GM15510 (cell line): ENCODE data around the gene C14orf119.

ENCODE experiments used
- POLR2A ChIP-seq: IDR thresholded peaks from 3 replicates; pipeline ENCODE4 v1.6.1; 2011; ENCODE audit warnings: borderline replicate concordance; ENCODE audit not compliant: insufficient read length; ENCODE audit errors: extremely low read depth

The C14orf119 gene

GRCh38 chr14:23056145-23056955 lies 39.0 kb upstream of the C14orf119 start:
- TF ChIP-seq POLR2A: no peak

DNA sequence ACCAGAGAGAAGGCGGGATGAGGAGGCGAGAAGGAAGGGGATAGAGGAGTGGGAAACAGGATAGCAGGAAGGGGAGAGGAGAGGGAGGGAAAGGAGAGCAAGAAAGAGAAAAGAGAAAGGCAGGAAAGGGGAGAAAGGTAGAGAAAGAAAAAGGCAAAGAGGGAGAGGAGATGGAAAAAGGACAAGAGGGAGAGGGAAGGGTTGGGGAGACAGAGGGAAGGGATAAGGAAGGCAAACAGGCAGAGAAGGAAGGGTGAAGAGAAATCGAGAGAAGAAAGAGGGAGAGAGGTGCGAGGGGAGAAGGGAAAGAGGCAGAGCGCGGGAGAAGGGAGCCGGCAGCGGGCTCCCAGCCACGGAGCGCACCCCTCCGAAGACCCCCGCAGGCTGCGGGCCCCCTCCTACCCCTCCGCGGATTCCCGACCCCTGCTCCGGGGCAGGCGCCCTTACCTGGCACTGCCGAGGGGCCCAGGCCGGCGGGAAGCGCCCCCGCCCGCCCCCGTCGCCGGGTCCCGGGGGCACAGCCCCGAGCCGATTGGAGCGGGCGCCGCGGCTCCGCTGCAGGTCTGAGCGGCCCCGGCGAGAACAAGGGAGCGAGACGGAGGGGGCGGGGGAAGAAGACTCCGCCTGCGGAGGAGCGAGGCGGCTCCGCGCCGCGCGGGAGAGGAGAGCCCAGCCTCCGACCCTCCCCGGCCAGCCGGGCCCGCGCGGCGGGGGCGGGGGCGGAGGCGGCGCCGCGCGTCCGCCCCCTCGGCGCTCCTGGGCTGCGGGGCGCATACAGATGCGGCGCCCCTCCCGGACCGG lies 38.1 kb upstream of the C14orf119 start, which contains the start of gene CDH24:
Gene CDH24, minus strand, starts transcription at position 565 of the 801 bp plus-strand sequence. CDS start 1,787 bp downstream, outside the sequence.
- TF ChIP-seq POLR2A: peak; percentile 30

GRCh38 chr14:23057757-23058653 lies 37.3 kb upstream of the C14orf119 start:
- peak; percentile 10 for TF ChIP-seq POLR2A

- no peak for TF ChIP-seq POLR2A
These were observed 36.4 kb upstream of the C14orf119 start for GRCh38 chr14:23058654-23059504.

DNA sequence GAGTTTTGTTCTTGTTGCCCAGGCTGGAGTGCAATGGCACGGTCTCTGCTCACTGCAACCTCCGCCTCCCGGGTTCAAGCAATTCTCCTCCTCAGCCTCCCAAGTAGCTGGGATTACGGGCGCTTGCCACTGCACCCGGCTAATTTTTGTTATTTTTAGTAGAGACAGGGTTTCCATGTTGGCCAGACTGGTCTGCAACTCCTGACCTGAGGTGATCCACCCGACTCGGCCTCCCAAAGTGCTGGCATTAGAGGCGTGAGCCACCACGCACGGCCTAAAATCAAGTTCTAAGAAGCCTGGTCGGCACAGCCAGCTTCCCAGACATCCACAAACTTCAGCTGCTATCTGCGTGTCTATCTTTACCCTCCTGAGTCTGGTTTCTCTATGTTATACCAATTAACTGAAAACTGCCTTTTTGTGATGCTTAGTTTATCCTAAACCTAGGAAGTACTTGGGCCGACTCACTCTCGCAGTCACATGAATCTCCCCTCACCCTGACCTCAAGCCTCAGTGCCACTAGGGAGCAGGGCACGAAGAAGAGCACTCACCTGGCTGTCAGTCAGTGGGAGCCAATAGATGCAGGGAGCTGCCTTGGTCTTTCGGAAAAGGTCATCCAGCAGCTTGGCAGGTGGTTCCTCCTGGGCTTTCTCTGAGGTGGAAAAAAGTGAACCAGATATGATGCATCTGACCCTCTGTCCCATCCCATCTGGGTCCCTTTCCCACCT lies 34.6 kb upstream of the C14orf119 start:
- TF ChIP-seq POLR2A: no peak

- TF ChIP-seq POLR2A: no peak
These were observed 33.3 kb upstream of the C14orf119 start for GRCh38 chr14:23062002-23062401.

DNA sequence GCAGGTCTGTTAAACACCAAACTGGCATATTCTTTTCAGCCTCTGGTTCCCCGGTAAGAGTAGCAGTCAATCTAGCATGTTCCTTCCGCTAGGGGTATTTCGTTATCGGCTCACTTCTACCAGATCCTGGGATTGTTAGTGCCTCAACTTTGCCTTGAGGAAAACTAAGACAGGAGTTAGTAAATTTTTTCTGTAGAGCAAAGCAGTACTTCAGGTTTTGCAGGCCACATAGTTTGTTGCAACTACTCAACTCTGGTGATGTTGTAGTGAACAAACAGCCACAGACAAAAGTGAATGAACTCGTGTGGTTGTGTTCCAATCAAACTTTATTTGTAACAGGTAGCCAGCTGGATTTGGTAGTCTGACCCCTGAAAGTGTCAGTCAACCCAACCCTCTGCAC lies 31.7 kb upstream of the C14orf119 start:
- TF ChIP-seq POLR2A: no peak

DNA sequence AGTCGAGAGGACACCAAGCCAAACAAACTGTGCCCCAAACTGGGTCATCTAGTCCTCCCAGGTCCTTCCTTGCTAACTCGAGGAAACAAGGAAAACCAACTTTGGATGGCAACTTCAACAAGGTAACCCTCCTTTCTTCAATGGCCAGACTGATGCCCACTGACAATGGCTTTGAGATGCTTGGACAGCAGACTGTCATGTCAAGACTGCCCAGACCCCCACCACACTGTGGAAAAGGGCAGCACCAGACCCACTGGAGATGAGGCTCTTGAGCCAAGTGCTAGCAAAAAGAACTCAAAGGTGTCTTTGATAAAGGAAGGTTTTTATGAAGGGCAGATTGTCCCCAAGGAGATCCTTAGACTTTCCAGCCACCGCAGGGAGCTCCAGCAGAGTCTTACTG lies 28.9 kb upstream of the C14orf119 start:
- TF ChIP-seq POLR2A: no peak

DNA sequence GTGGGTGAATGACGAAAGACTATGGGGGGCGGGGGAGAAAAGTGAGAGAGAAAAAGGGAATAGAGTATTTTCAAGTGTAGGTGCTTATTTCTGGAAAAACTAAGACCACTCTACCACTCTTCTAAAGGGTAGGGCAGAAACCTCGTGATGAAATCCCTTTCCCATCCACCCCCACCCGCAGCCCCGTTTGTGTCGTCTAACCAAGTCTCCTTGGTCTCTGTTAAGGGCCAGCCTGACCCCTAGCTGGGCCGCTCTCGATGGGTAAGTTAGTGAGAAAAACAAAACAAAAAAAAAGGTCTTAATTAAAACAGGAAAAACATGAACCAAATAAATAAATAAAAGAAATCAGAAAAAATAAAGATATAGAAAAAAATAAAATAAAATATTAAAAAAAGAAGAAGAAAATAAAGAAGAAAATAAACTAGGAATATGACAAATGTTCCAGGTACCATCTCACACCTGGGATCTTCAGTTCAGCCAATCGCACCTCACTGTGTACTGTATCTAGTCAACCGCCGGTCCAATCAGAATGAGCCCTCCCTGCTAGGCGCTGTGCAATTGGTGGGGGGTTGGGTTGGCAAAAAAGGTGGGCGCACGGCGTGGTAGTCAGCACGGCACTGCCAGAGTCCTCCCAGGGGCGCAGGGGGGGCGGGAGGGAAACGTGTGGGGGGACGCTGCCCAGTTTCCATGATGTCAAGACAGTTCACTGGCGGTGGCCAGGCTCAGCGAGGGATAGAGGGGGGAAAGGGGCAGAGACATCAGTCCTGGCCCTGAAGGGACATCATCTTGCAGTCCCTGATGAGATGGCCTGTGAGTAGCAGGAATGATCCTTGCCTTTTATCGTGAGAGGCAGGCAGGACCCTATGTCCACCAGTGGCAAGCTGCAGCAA lies 28.2 kb upstream of the C14orf119 start:
- TF ChIP-seq POLR2A: no peak

GRCh38 chr14:23067847-23068788 lies 27.2 kb upstream of the C14orf119 start:
- no peak for TF ChIP-seq POLR2A

GRCh38 chr14:23068789-23069412 lies 26.4 kb upstream of the C14orf119 start:
- TF ChIP-seq POLR2A: no peak
